Measurements from ENCODE around the gene GTF3C4. TPM values are rescaled to one million over a fixed set of nuclear protein-coding genes. Genes with fewer than 3 reads are reported as not detected.

GTF3C4 gene
- total RNA-seq, 3 donors from 2014 or later, result 10.5 to 16.6 (median 11.4) TPM

DNA sequence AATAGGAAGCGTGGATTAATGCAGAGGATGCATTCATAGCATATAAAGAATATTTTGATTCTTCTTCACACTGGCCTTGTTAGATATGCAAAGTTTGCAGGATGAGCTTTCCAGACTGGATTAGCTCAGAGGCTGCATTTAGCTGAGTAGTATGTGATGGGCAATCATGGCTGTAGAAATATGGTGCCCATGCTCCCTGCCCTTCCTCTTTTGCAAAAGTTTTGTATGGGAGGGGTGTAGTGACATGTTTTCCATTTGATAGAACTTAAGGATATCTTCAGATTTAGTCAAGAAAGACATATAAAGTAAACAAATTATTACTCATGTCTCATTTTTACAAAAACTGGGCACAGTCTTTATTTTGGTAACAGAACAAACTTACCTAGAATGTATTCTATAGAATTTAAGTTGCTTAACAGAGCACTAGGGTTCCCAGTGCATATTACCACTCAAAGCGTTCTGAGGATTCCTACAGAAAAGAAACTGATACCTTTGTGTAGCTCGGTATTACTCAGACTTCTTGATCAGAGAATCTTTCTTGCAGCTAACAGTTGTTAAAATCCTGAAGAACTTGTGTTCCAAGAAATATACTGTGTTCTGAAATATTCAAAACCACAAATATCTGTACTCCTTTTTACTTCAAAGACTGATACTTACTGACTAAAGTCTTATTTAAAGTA lies 9.8 kb downstream of the GTF3C4 start:
- ATAC-seq, result no peak
- TF ChIP-seq, protein P1, sequence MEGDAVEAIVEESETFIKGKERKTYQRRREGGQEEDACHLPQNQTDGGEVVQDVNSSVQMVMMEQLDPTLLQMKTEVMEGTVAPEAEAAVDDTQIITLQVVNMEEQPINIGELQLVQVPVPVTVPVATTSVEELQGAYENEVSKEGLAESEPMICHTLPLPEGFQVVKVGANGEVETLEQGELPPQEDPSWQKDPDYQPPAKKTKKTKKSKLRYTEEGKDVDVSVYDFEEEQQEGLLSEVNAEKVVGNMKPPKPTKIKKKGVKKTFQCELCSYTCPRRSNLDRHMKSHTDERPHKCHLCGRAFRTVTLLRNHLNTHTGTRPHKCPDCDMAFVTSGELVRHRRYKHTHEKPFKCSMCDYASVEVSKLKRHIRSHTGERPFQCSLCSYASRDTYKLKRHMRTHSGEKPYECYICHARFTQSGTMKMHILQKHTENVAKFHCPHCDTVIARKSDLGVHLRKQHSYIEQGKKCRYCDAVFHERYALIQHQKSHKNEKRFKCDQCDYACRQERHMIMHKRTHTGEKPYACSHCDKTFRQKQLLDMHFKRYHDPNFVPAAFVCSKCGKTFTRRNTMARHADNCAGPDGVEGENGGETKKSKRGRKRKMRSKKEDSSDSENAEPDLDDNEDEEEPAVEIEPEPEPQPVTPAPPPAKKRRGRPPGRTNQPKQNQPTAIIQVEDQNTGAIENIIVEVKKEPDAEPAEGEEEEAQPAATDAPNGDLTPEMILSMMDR (IDR thresholded peaks at IDR 0.05), result no peak
- no peak overlapping the region for H3K4me3 ChIP-seq
- H3K36me3 ChIP-seq (ENCODE audit: low read depth), result no peaks in the 10 kb centered on the region
- no peak for DNase-seq
- no peaks in the 10 kb centered on the region for H3K9me3 ChIP-seq
- no peaks in the 10 kb centered on the region for H3K4me1 ChIP-seq (ENCODE audit: low read depth)
- intact Hi-C loops (cut with DNase I, micrococcal nuclease), result no loop called here

DNA sequence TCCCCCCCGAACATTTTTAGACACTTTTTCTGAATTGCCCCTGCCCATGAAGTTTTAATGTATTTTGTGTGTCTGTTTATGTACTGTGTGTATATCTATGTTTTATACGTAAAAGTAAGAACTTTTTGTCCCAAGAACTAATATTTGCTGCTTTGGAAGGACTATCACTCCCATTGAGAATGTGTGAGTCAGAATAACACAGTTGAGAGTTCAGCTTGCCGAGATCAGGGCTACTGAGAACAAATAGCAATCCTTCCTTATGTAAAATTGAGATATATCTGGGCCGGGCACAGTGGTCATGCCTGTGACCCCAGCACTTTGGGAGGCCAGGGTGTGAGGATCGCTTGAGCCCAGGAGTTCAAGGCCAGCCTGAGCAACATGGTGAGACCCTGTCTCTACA lies 11.3 kb downstream of the GTF3C4 start:
- H3K9me3 ChIP-seq, result no peaks in the 10 kb centered on the region
- TF ChIP-seq, protein P1 (IDR thresholded peaks at IDR 0.05), result no peak
- H3K4me1 ChIP-seq (ENCODE audit: low read depth), result no peaks in the 10 kb centered on the region
- H3K36me3 ChIP-seq (ENCODE audit: low read depth), result peaks cover 5% of the 10 kb centered on the region
- DNase-seq, result no peak
- H3K4me3 ChIP-seq, result no peak overlapping the region
- intact Hi-C loops (cut with DNase I, micrococcal nuclease), result no loop called here
- no peak for ATAC-seq

DNA sequence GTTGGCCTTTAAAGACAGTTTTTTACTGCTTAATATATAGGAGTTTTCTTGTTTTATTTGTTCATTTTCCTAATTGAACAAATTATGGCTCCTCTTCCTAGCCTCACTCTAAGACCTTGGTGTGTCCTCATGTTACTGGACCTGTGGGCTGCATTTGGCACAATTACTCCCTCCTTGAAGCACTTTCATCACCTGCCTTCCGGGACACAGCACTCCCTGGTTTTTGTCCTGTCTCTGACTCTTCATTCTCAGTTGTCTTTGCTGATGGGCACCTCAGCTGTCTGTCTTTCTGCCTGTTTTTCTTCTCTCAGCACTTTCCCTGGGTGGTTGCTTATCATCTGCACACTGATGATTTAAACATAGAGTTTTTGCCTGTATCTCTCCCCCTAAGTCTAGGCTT lies 13.6 kb downstream of the GTF3C4 start:
- Histone ChIP-seq H3K36me3 (ENCODE audit: low read depth) (peaks cover 5% of the 10 kb centered on the region), H3K4me1 (ENCODE audit: low read depth) (no peaks in the 10 kb centered on the region), H3K4me3 (no peak overlapping the region), H3K9me3 (no peaks in the 10 kb centered on the region)
- DNase-seq (no peak), ATAC-seq (no peak)
- TF ChIP-seq, protein P1 (IDR thresholded peaks at IDR 0.05), result no peak
- intact Hi-C loops (cut with DNase I, micrococcal nuclease), result no loop called here

DNA sequence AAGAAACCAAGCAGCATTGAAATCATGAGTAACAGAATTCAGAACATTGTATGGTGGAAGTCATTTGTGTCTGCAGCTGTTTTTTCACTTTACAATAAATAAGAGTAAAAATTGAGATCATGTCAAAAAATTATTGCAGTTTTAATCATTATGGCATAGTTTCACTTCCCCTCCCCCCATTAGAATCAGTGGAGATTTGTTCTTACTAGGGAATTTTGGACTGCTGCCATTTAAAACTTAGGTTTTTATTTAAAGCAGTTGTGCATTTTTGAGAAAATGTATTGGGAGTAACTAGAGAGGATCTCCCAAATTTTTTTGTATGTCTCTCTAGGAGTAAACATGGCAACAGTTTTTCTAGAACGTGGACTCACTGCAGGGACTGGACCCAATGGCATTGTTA lies 20.4 kb downstream of the GTF3C4 start:
- TF ChIP-seq, protein P1 (IDR thresholded peaks at IDR 0.05), result no peak
- Histone ChIP-seq H3K9me3 (no peaks in the 10 kb centered on the region), H3K4me3 (no peak overlapping the region), H3K36me3 (ENCODE audit: low read depth) (peaks cover under 1% of the 10 kb centered on the region), H3K4me1 (ENCODE audit: low read depth) (no peaks in the 10 kb centered on the region)
- DNase-seq (no peak), ATAC-seq (no peak)
- intact Hi-C loops (cut with DNase I, micrococcal nuclease), result no loop called here

DNA sequence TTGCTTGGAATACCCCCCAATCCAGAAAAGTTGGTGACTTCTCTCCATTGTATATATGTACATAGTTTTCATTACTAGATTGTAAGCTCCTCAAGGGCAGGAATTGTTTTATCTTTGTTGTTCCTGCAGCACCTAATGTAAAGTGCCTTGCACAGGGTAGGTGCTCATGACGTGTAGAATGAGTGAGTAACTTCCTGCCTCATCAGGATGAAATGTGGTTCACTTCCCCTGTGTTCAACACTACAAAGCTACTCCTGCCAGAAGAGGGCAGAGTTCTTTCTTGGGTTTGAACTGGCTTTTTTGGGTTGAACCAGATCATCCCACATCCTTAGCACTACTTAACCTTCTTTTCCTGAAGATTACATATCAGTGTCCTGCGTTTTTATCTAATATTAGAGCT lies 23.9 kb downstream of the GTF3C4 start:
- Histone ChIP-seq H3K36me3 (ENCODE audit: low read depth) (no peaks in the 10 kb centered on the region), H3K4me3 (no peak overlapping the region), H3K4me1 (ENCODE audit: low read depth) (no peaks in the 10 kb centered on the region), H3K9me3 (peaks cover 19% of the 10 kb centered on the region)
- intact Hi-C loops (cut with DNase I, micrococcal nuclease), result no loop called here
- TF ChIP-seq, protein P1 (IDR thresholded peaks at IDR 0.05), result no peak
- peak in 1 of 3 donors; percentile 41 for DNase-seq
- ATAC-seq, result peak; percentile 64

DNA sequence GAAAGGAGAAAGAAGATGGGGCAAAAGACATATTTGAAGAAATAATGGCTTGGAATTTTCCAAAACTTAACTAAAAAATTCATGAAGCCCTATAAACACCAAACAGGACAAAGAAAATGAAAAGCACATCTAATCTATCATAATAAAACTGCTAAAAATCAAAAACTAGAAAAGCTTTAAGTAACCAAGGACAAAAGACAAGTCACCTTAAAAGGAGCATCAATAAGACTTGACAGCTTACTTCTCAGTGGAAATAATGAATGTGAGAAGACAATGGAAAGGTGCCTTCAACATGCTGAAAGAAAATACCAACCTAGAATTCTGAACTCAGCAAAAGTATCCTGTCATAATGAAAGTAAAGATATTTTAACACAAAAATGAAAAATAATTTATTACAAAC lies 27.0 kb downstream of the GTF3C4 start:
- no peaks in the 10 kb centered on the region for H3K36me3 ChIP-seq (ENCODE audit: low read depth)
- DNase-seq, result no peak
- peaks cover 19% of the 10 kb centered on the region for H3K9me3 ChIP-seq
- intact Hi-C loops (cut with DNase I, micrococcal nuclease), result no loop called here
- H3K4me1 ChIP-seq (ENCODE audit: low read depth), result no peaks in the 10 kb centered on the region
- TF ChIP-seq, protein P1 (IDR thresholded peaks at IDR 0.05), result no peak
- no peak for ATAC-seq
- no peak overlapping the region for H3K4me3 ChIP-seq

Measured in mucosa of descending colon (tissue), 3 donors.